Measurements from ENCODE around the gene HOXC6.

DNA sequence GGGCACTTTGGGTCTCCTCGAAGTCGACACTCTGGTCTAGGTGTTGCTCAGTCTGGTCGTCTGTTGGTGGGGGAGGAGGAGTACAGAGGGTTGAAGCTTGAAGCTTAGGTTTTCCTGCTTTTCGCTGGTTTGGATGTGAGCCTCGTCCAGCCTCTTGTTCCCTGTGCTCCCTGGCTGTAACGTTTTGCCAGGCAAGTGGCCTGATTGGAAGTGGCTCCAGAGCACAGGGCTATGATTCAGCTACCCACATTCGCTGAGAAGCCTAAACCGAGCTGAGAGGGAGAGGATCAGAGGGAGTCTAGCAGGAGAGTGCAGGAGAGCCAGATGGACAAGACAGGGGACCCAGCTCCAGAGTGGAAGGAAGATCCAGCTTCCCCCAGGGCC, 37.2 kb upstream of the HOXC6 start:
- TF ChIP-seq CTCF (IDR thresholded peaks at IDR 0.05), result no peak
- TF ChIP-seq POLR2A (IDR thresholded peaks at IDR 0.05), result no peak
- TF ChIP-seq POLR2AphosphoS5 (IDR thresholded peaks at IDR 0.05), result no peak
